Skeletal muscle tissue (tissue), 4 donors: Measurements from ENCODE around the gene AEN. TPM values are rescaled to one million over a fixed set of nuclear protein-coding genes. Genes with fewer than 3 reads are reported as not detected.
A peak's percentile ranks its signal among the peaks of the same experiment; 100 is the strongest.
"Not testable (repeated sequence)": the region's sequence is repeated elsewhere in the genome, so short reads cannot be mapped to it uniquely, and the experiment has no call there.

Experiments used
- H3K27ac ChIP-seq: one replicate; pipeline ENCODE4 v1.7.0; 2013; ENCODE audit warnings: mild to moderate bottlenecking, low read depth, low read length, inconsistent platforms
- H3K27me3 ChIP-seq, 3 donors: one replicate each; pipeline ENCODE4 v1.7.0; 2013; ENCODE audit warnings: low read length in 3 of 3; ENCODE audit not compliant: control insufficient read depth in 3 of 3, insufficient read depth in 3 of 3
- H3K36me3 ChIP-seq, 3 donors: one replicate each; pipeline ENCODE4 v1.7.0; 2013; ENCODE audit warnings: low read length in 3 of 3; ENCODE audit not compliant: control insufficient read depth in 3 of 3, insufficient read depth in 3 of 3
- H3K4me1 ChIP-seq, 3 donors: one replicate each; pipeline ENCODE4 v1.7.0; 2013; ENCODE audit warnings: low read length in 3 of 3, mild to moderate bottlenecking in 3 of 3; ENCODE audit not compliant: control insufficient read depth in 3 of 3, insufficient read depth in 3 of 3
- H3K4me3 ChIP-seq, 3 donors: one replicate each; pipeline ENCODE4 v1.7.0; 2013; ENCODE audit warnings: low read length in 3 of 3
- H3K9ac ChIP-seq, 3 donors: one replicate each; pipeline ENCODE4 v1.7.0; 2013; ENCODE audit warnings: low read length in 3 of 3, mild to moderate bottlenecking in 3 of 3, moderate library complexity in 2 of 3, low read depth in 1 of 3
- H3K9me3 ChIP-seq, 3 donors: one replicate each; pipeline ENCODE4 v1.7.0; 2013; ENCODE audit warnings: low read length in 3 of 3; ENCODE audit not compliant: control insufficient read depth in 3 of 3
- total RNA-seq: library from RNA; depleted of rRNA; stranded (reverse); fragments of >200 nt; gene quantifications from one replicate; pipeline ENCODE4 v1.2.3, GENCODE V29; 2014
- donor health status: Osteomylitis.

Gene AEN
- total RNA-seq, 1 donor from 2014 or later = 5.2 TPM

DNA sequence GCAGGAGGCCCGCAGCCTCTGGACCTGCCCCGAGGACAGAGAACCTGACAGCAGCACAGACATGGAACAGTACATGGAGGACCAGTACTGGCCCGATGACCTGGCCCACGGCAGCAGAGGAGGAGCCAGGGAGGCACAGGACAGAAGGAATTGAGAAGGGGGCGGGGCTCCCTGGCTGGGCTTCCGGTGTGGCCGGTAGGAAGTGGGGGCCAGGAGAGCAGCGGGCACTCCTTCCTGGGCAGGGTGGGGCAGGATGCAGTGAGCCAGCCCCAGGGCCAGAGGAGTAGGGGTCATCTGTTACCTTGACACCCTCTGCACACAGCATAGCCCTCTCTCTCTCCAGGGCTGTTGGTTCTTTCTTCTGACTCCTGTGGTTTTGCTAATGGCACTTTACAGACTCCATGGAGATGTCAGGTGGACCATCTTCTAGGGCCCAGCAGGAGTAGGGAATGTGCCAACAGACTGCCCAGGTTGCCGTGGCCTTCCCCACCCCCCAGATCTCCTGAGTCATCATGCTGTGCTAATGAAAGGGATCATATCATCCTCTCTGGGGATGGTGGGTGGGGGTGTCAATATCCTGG lies 9.1 kb downstream of the AEN start:
- Histone ChIP-seq H3K27ac (no peak overlapping the region), H3K4me3 (no peak overlapping the region), H3K9me3 (no peaks in the 10 kb centered on the region), H3K27me3 (no peaks in the 10 kb centered on the region), H3K9ac (no peak overlapping the region), H3K4me1 (peaks cover 0 to 18% (median 6%) of the 10 kb centered on the region in 3 donors), H3K36me3 (peaks cover 27 to 54% (median 34%) of the 10 kb centered on the region in 3 donors)

DNA sequence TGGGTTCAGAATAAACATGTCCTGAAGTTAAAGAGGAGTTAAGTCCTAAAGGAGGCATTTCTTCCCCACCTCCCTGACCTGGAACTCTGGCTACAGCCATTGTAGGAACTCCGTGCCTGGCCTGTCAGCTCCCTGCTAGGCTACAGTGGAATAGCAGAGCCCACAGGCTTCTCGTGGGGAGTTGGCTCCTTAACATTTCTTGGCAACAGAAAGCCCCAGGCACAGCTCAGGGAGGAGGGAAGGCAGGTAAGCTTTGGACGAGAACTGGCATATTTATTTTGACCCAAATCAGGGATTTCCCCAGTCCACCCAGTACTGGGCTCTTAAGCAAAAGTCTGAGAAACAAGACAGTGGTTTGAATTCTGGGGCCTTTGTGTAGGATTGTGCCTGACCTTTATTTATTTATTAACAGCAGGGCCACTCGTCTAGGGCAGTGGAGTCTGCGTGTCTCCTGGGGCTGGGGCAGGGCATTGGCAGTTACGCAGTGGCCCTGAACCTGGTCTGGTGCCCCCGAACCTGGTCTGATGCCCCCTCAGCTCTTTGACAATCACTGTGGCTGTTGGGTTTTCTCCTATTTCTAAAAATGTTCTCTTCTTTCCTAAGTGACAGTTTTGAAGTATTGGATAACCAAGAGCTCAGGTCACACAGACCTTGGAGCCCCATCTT lies 9.8 kb downstream of the AEN start:
- H3K36me3 ChIP-seq = peaks cover 27 to 54% (median 34%) of the 10 kb centered on the region in 3 donors
- H3K27me3 ChIP-seq = no peaks in the 10 kb centered on the region
- H3K4me1 ChIP-seq = peaks cover 0 to 17% (median 6%) of the 10 kb centered on the region in 3 donors
- H3K9ac ChIP-seq = no peak overlapping the region
- H3K27ac ChIP-seq = no peak overlapping the region
- no peak overlapping the region for H3K4me3 ChIP-seq
- H3K9me3 ChIP-seq = no peaks in the 10 kb centered on the region

DNA sequence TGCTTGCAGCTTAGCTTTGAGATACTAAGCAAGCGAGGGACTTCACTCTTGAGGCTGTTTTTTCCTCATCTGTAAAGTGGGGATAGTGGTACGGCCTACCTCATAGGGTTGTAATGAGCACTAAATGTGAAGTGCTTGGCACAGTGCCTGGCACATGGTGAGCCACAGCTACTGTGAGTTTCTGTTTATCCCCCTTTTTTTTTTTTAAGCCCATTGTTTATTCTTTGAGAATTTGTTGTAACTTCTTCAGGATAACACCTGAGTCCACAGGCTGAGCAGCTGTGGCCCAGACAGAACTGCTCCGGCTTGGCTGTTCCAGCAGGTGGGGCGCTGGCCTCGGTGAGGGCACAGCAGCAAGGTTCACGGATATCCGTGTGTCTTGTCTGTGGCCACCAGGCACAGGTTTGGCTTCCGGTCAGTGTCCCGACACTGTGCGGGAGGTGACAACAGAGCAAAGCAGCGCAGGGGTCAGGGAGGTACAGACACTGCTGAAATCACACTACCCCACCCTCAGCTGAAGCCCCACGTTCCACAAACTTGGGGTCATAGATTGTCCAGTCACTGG lies 10.4 kb downstream of the AEN start:
- H3K4me1 ChIP-seq = peaks cover 0 to 17% (median 6%) of the 10 kb centered on the region in 3 donors

DNA sequence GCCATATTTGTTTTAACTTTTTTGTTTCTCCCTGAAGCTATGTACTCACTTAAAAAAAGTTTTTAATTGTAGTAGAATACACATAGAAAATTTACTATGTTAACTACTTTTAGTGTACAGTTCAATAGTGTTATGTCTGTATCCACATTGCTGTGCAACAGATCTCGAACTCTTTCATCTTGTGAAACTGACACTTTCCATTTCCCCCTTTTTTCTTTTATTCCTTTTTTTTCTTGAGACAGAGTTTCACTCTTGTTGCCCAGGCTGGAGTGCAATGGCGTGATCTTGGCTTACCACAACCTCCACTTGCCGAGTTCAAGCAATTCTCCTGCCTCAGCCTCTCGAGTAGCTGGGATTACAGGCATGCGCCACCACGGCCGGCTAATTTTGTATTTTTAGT lies 11.7 kb downstream of the AEN start:
- not testable (repeated sequence) for H3K27me3 ChIP-seq, H3K27ac ChIP-seq, H3K9me3 ChIP-seq, H3K4me3 ChIP-seq, H3K9ac ChIP-seq
- peaks cover 20 to 39% (median 26%) of the 10 kb centered on the region in 3 donors for H3K36me3 ChIP-seq
- H3K4me1 ChIP-seq = peaks cover 0 to 14% (median 6%) of the 10 kb centered on the region in 3 donors

More for the DNA sequence above, 10.4 kb downstream of the AEN start:
- peaks cover 22 to 50% (median 29%) of the 10 kb centered on the region in 3 donors for H3K36me3 ChIP-seq
- H3K9ac ChIP-seq = no peak overlapping the region
- H3K27me3 ChIP-seq = no peaks in the 10 kb centered on the region
- H3K9me3 ChIP-seq = no peaks in the 10 kb centered on the region
- no peak overlapping the region for H3K4me3 ChIP-seq
- H3K27ac ChIP-seq = no peak overlapping the region

DNA sequence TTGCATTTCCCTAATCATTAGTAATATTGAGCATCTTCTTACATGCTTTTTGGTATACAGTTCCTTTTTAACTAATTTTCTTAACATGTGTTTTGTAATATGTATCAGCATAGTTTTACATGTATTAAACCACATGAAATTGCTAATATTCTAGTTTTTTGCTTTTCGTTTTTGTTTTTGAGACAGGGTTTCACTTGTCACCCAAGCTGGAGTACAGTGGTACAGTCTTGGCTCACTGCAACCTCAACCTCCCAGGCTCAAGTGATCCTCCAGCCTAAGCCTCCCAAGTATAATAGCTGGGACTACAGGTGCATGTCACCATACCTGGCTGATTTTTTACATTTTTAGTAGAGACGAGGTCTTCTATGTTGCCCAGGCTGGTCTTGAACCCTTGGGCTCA lies 13.3 kb downstream of the AEN start:
- H3K27ac ChIP-seq = no peak overlapping the region
- H3K36me3 ChIP-seq = peaks cover 13 to 22% (median 20%) of the 10 kb centered on the region in 3 donors
- no peak overlapping the region for H3K9ac ChIP-seq
- H3K27me3 ChIP-seq = no peaks in the 10 kb centered on the region
- H3K4me3 ChIP-seq = no peak overlapping the region
- peaks cover 11 to 21% (median 20%) of the 10 kb centered on the region in 3 donors for H3K4me1 ChIP-seq
- no peaks in the 10 kb centered on the region for H3K9me3 ChIP-seq

DNA sequence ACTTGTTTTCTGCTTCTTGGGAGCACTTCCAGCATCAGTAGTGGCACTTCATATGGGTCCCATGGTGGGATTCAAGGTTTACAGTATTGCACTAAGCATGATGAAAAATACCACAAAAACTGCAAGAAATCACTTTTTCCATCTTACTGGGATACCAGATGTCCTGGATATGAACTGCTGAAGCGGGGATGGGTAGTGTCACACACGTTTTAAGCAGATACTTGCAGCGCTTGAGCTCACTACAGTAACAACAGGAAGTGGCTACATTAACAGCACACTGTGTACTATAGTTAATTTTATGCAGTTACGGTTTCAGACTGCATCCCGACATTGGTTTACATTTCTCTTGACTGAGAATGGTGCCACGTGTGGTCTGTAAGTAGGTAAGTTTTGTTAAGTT lies 14.2 kb downstream of the AEN start:
- H3K27me3 ChIP-seq = no peaks in the 10 kb centered on the region
- no peaks in the 10 kb centered on the region for H3K9me3 ChIP-seq
- peaks cover 7 to 14% (median 13%) of the 10 kb centered on the region in 3 donors for H3K36me3 ChIP-seq
- H3K4me1 ChIP-seq = peaks cover 16 to 21% (median 19%) of the 10 kb centered on the region in 3 donors
- no peak overlapping the region for H3K9ac ChIP-seq
- no peak overlapping the region for H3K4me3 ChIP-seq
- no peak overlapping the region for H3K27ac ChIP-seq

DNA sequence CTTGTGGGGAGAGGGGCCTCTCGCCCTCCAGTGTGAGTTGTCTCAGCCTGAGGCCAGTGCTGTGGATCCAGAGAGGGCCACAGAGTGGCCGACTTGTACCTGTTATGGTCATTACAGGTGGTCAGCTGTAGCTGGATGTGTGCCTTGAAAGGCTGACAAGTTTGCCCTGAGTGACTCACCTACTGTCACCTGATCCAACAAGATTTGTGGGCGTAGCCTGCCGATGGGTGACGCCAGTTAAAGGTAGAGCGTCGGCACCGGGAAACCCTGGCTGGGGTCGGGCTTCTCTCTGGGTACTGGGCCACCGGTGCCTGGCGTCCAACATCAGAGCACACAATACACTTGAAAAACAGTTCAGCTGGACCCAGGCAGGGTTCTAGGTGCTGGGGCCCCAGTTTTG lies 14.9 kb downstream of the AEN start:
- Histone ChIP-seq H3K9me3 (no peaks in the 10 kb centered on the region), H3K36me3 (peaks cover 3 to 11% (median 9%) of the 10 kb centered on the region in 3 donors), H3K27ac (no peak overlapping the region), H3K4me3 (no peak overlapping the region), H3K4me1 (peaks cover 16 to 19% (median 17%) of the 10 kb centered on the region in 3 donors), H3K9ac (peak overlapping the region in 2 of 3 donors; percentile 14 to 33), H3K27me3 (no peaks in the 10 kb centered on the region)

DNA sequence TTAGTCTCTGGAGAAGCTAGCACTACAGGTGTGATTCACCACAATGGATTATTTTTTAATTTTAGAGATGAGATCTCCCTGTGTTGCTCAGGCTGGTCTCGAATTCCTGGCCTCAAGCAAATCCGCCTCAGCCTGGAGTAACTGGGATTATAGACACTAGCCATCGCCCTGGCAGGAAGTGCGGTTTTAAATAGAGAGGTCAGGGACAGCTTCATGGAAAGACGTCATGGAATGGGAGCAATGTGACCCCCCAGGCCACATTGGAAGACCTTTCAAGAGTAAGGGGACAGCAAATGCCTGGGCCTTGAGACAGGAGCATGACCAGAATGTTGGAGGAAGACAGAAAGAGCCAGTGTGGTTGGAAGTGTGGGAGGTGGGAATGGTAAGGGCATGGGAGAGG lies 15.5 kb downstream of the AEN start:
- Histone ChIP-seq H3K4me1 (peaks cover 16 to 19% (median 17%) of the 10 kb centered on the region in 3 donors), H3K27ac (no peak overlapping the region), H3K4me3 (no peak overlapping the region), H3K36me3 (peaks cover 2 to 6% (median 3%) of the 10 kb centered on the region in 3 donors), H3K27me3 (no peaks in the 10 kb centered on the region), H3K9ac (no peak overlapping the region), H3K9me3 (no peaks in the 10 kb centered on the region)

DNA sequence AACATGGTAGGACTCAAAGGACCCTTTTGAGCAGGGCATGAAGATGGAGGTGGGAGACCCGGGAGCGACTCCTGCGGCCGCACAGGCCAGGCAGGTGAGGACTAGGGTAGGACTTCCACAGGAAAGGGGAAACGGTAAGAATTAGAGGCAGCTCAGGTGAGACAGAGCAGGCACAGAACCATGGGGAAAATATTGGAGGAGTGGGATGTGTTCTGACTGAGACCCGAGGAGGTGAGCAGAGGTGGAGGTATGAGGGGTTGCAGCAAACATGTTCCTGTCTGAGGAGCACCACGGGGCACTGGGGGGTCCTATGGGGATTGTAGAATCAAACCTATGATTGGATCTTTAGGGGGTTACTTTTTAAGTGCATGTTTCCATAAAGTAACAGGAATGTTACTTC lies 16.3 kb downstream of the AEN start:
- no peaks in the 10 kb centered on the region for H3K27me3 ChIP-seq
- H3K4me3 ChIP-seq = no peak overlapping the region
- H3K9me3 ChIP-seq = no peaks in the 10 kb centered on the region
- no peak overlapping the region for H3K27ac ChIP-seq
- no peak overlapping the region for H3K9ac ChIP-seq
- no peaks in the 10 kb centered on the region for H3K36me3 ChIP-seq
- H3K4me1 ChIP-seq = peaks cover 16 to 19% (median 17%) of the 10 kb centered on the region in 3 donors
